Thoracic aorta (tissue), 2 donors: ENCODE measurements around the gene HDAC9. TPM values are rescaled to one million over a fixed set of nuclear protein-coding genes. Genes with fewer than 3 reads are reported as not detected.

Experiments used
- ATAC-seq: fragments of 150-250 bp; one replicate; pipeline ENCODE4 v1.8.0; 2017; ENCODE audit warnings: low read depth; ENCODE audit not compliant: insufficient number of reproducible peaks, low FRiP score
- DNase-seq: peaks from one replicate; pipeline ENCODE4 v3.0.0-alpha.2; 2020; ENCODE audit warnings: low spot score
- H3K27ac ChIP-seq, 2 donors: fragments of 200-600 bp; sonication (generic); 1 replicate in 1 of 2; 2 replicates in 1 of 2; pipeline ENCODE4 v1.5.1; 2016; ENCODE audit warnings: mild to moderate bottlenecking in 2 of 2, moderate library complexity in 2 of 2
- H3K27me3 ChIP-seq: fragments of 200-600 bp; sonication (generic); replicated peaks from 2 replicates; pipeline ENCODE4 v1.6.0; 2016; ENCODE audit warnings: mild to moderate bottlenecking; ENCODE audit not compliant: insufficient read depth
- H3K36me3 ChIP-seq: fragments of 200-600 bp; sonication (generic); one replicate; pipeline ENCODE4 v1.5.1; 2016
- H3K4me1 ChIP-seq, 2 donors: fragments of 200-600 bp; sonication (generic); 1 replicate in 1 of 2; 2 replicates in 1 of 2; pipeline versions ENCODE4 v1.5.1 to v1.6.0; 2016; ENCODE audit warnings: low read depth in 2 of 2, mild to moderate bottlenecking in 1 of 2; ENCODE audit not compliant: control insufficient read depth in 1 of 2
- H3K4me3 ChIP-seq: fragments of 200-600 bp; sonication (generic); 2 replicates; pipeline ENCODE4 v1.5.1; 2016; ENCODE audit warnings: mild to moderate bottlenecking
- H3K9me3 ChIP-seq: fragments of 200-600 bp; sonication (generic); 2 replicates; pipeline ENCODE4 v1.5.1; 2016
- total RNA-seq, 2 donors: library from RNA; depleted of rRNA; stranded (reverse); fragments of >200 nt; gene quantifications; one replicate each; pipeline versions ENCODE4 v1.1.0 to v1.2.3, GENCODE V29; 2016
- TF ChIP-seq, protein P1 (sequence below): fragments of 200-600 bp; sonication (generic); IDR thresholded peaks from one replicate; pipeline ENCODE4 v1.5.1; 2019; ENCODE audit warnings: antibody characterized with exemption

Gene HDAC9
- total RNA-seq, 2 donors from 2014 or later, result 64.1 to 81.6 TPM

DNA sequence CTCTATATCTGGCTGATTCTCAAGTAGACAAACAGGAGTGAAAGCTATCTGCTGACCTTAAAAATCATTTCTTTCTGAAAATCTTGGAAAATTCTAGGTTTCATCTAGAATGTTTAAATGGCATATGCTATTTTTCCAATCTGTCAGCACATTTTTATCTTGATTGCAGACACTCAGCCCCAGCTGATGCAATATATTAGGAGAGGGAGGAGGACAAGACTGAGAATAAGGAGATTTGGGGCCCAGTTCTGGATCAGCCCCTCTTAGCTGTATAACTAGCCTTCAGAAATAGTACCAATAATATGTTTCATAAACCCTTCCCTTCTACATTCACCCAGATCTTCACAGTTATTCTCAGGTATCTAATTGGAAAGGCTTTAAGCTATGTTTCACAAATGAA is 131.2 kb downstream of the HDAC9 start:
- no peaks in the 10 kb centered on the region for H3K4me1 ChIP-seq
- H3K36me3 ChIP-seq, result peaks cover 4% of the 10 kb centered on the region
- H3K4me3 ChIP-seq, result no peak overlapping the region
- H3K27me3 ChIP-seq, result no peaks in the 10 kb centered on the region
- ATAC-seq (no peak), DNase-seq (no peak)
- no peaks in the 10 kb centered on the region for H3K9me3 ChIP-seq
- TF ChIP-seq, protein P1, sequence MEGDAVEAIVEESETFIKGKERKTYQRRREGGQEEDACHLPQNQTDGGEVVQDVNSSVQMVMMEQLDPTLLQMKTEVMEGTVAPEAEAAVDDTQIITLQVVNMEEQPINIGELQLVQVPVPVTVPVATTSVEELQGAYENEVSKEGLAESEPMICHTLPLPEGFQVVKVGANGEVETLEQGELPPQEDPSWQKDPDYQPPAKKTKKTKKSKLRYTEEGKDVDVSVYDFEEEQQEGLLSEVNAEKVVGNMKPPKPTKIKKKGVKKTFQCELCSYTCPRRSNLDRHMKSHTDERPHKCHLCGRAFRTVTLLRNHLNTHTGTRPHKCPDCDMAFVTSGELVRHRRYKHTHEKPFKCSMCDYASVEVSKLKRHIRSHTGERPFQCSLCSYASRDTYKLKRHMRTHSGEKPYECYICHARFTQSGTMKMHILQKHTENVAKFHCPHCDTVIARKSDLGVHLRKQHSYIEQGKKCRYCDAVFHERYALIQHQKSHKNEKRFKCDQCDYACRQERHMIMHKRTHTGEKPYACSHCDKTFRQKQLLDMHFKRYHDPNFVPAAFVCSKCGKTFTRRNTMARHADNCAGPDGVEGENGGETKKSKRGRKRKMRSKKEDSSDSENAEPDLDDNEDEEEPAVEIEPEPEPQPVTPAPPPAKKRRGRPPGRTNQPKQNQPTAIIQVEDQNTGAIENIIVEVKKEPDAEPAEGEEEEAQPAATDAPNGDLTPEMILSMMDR, result no peak
- H3K27ac ChIP-seq, result no peak overlapping the region

DNA sequence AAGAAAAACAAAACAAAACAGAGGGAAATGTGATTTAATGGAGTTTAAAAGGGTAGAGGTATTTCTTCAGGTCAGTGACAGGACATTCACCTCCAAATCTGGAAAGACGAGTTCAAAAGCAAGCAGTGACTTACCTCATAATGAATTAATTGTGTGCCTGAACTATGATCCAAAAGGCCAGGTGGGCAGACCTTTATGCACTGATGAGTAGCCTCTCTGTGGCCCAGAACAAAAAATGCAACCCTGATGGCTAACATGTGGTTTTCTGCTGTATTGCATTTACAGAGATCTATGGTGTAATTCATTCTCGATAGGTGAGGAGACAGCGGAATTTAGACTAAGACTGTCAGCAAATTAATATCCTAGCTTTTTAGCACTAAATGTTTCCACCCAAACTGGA is 142.0 kb downstream of the HDAC9 start:
- H3K9me3 ChIP-seq, result no peaks in the 10 kb centered on the region
- no peaks in the 10 kb centered on the region for H3K27me3 ChIP-seq
- no peak for DNase-seq
- no peak overlapping the region for H3K4me3 ChIP-seq
- no peaks in the 10 kb centered on the region for H3K36me3 ChIP-seq
- H3K27ac ChIP-seq, result no peak overlapping the region
- TF ChIP-seq, protein P1, result no peak
- no peaks in the 10 kb centered on the region for H3K4me1 ChIP-seq
- no peak for ATAC-seq

DNA sequence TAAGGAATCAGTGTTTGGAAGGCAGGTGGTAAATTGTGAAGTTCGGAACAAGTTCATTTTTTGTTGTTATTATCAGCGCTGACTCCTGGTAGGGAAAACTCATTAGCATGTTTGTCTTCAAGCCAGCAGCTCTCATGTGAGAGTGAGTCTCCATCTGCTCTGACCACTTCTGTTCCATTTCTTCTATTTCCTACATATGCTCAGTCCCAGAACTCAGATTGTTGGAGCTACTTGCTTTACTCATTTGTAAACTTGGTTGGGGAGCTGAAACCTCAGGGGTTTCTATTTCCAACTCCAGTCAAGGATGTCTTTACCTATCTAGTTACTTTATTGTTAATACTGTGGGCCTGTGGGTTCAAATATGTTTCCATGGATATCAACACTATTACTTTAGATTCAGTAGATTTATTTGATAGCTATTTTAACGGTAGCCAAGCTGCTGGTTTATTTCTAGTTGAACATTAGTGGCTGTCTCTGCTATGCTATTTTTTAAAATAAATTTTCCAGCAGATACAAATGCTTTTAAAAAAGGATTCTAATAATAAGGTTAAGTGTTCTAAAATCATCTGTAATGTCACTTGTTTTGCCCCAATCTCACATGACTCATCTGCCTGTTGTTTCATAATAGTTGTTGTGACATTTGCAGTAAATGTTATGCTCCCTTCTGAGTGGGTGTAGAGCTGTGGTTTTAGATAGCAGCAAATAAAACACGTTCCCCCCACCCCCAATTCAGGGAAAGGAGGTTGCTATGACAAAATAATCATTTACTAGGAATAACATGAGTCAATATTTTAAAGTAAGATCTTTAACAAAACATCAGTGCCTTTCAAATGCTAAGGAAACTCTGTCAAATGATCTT is 143.3 kb downstream of the HDAC9 start:
- Histone ChIP-seq H3K36me3 (no peaks in the 10 kb centered on the region), H3K9me3 (no peaks in the 10 kb centered on the region), H3K27ac (peak overlapping the region in 1 of 2 donors; percentile 3), H3K4me1 (no peaks in the 10 kb centered on the region), H3K4me3 (no peak overlapping the region), H3K27me3 (no peaks in the 10 kb centered on the region)
- DNase-seq (no peak), ATAC-seq (no peak)
- TF ChIP-seq, protein P1, result no peak

DNA sequence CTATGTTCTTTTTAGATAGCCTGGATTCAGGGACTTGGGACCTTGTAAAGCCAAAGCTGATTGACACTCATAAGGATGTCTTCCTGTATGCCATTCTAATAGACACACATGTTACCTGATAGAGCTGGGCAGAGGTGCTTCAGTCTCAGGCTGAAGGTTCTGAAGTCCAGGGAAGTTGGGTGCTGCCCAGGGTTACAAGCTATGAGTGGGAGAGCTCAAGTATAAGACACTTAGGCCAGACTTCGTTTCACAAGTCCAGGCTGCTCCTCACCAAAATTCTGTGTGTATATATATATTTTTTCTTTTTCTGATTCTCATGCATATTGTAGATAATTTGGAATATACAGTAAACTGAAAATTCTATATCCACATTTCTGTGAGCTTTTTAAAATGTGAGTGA is 144.2 kb downstream of the HDAC9 start:
- no peaks in the 10 kb centered on the region for H3K36me3 ChIP-seq
- DNase-seq, result no peak
- no peaks in the 10 kb centered on the region for H3K27me3 ChIP-seq
- no peaks in the 10 kb centered on the region for H3K9me3 ChIP-seq
- H3K4me3 ChIP-seq, result no peak overlapping the region
- no peaks in the 10 kb centered on the region for H3K4me1 ChIP-seq
- TF ChIP-seq, protein P1, result no peak
- no peak for ATAC-seq
- H3K27ac ChIP-seq, result no peak overlapping the region

DNA sequence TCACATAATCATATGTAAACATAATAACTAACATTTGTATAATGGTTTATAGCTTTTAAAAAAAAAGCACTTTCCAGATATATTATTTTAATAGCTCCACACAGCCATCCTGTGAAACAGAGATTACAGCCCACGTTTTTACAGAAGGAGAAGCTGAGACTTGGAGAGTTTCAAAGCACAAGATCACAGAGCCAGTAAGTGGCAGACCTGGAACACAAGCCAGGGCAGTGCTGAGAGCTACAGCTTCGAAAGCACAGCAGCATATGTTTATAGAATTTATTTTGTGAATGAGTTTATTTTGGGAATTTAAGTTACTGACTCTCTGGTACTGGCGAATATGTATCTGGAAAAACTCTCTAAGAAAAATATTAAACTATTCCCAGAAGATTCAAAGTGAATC is 149.4 kb downstream of the HDAC9 start:
- no peak for ATAC-seq
- TF ChIP-seq, protein P1, result no peak
- Histone ChIP-seq H3K36me3 (peaks cover 13% of the 10 kb centered on the region), H3K9me3 (no peaks in the 10 kb centered on the region), H3K4me3 (no peak overlapping the region), H3K27ac (peak overlapping the region; percentile 3 to 4), H3K4me1 (no peaks in the 10 kb centered on the region), H3K27me3 (no peaks in the 10 kb centered on the region)
- DNase-seq, result no peak
